Measurements from ENCODE around the gene FEZ2.

FEZ2 gene

GRCh38 chr2:36511858-36512603 lies 85.9 kb downstream of the FEZ2 start:
- peak; percentile 14 for DNase-seq (ENCODE audit: low read depth)
- no peak for TF ChIP-seq MYC (IDR thresholded peaks at IDR 0.05; ENCODE audit: low read depth, low read length)
- TF ChIP-seq POLR2A (IDR thresholded peaks at IDR 0.05; ENCODE audit: extremely low read depth, insufficient read length) = no peak
- no peak for TF ChIP-seq CTCF (IDR thresholded peaks at IDR 0.05; ENCODE audit: low read depth, low read length)
- no peak for TF ChIP-seq MAX (IDR thresholded peaks at IDR 0.05; ENCODE audit: low read depth, low read length)
- no peak overlapping the region for H3K4me3 ChIP-seq (ENCODE audit: low read depth, low read length)

DNA sequence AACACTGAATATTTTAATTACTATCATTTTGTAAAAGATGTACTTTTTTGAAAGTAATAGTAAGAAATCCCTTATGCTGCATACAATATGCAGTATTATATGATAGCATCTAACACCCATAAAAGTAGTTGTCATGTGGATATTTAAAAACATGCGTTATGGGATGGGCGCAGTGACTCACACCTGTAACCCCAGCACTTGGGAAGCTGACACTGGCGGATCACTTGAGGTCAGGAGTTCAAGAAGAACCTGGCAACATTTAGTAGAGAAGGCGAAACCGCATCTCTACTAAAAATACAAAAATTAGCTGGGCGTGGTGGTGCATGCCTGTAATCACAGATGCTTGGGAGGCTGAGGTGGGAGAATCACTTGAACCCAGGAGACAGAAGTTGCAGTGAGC lies 88.9 kb downstream of the FEZ2 start:
- TF ChIP-seq POLR2A (IDR thresholded peaks at IDR 0.05; ENCODE audit: extremely low read depth, insufficient read length) (no peak), CTCF (IDR thresholded peaks at IDR 0.05; ENCODE audit: low read depth, low read length) (no peak), MYC (IDR thresholded peaks at IDR 0.05; ENCODE audit: low read depth, low read length) (no peak), MAX (IDR thresholded peaks at IDR 0.05; ENCODE audit: low read depth, low read length) (no peak)
- no peak for DNase-seq (ENCODE audit: low read depth)
- H3K4me3 ChIP-seq (ENCODE audit: low read depth, low read length) = no peak overlapping the region

- DNase-seq (ENCODE audit: low read depth) = peak; percentile 62
- TF ChIP-seq CTCF (IDR thresholded peaks at IDR 0.05; ENCODE audit: low read depth, low read length) (peak; percentile 90), MYC (IDR thresholded peaks at IDR 0.05; ENCODE audit: low read depth, low read length) (no peak)
- no peak overlapping the region for H3K4me3 ChIP-seq (ENCODE audit: low read depth, low read length)
Measured at GRCh38 chr2:36507408-36507812, 90.6 kb downstream of the FEZ2 start.

Data from NB4 (cell line).